ENCODE data around the gene FOS.
A peak's percentile ranks its signal among the peaks of the same experiment; 100 is the strongest.
"Not testable (repeated sequence)": the region's sequence is repeated elsewhere in the genome, so short reads cannot be mapped to it uniquely, and the experiment has no call there.

The FOS gene

GRCh38 chr14:75294649-75295033 lies 16.0 kb downstream of the FOS start:
- DNase-seq (ENCODE audit: low read depth in 2 of 2): no peak

GRCh38 chr14:75295061-75295461 lies 16.4 kb downstream of the FOS start:
- no peak for DNase-seq (ENCODE audit: low read depth in 2 of 2)

- peak; percentile 59 to 60 for DNase-seq (ENCODE audit: low read depth in 2 of 2)
Observed at GRCh38 chr14:75295491-75296345, 17.1 kb downstream of the FOS start.

GRCh38 chr14:75297411-75298040 lies 18.9 kb downstream of the FOS start:
- DNase-seq (ENCODE audit: low read depth in 2 of 2): no peak

GRCh38 chr14:75298187-75298965 lies 19.7 kb downstream of the FOS start:
- DNase-seq (ENCODE audit: low read depth in 2 of 2): no peak

GRCh38 chr14:75299059-75299458 lies 20.4 kb downstream of the FOS start:
- DNase-seq (ENCODE audit: low read depth in 2 of 2): no peak

- no peak for DNase-seq (ENCODE audit: low read depth in 2 of 2)
Observed at GRCh38 chr14:75299576-75299975, 20.9 kb downstream of the FOS start.

GRCh38 chr14:75301666-75302325 lies 23.2 kb downstream of the FOS start:
- no peak for DNase-seq (ENCODE audit: low read depth in 2 of 2)

- DNase-seq (ENCODE audit: low read depth in 2 of 2): peak in 1 of 2 donors; percentile 25
Observed at GRCh38 chr14:75303381-75303789, 24.8 kb downstream of the FOS start.

- not testable (repeated sequence) for DNase-seq (ENCODE audit: low read depth in 2 of 2)
Observed at GRCh38 chr14:75306410-75306809, 27.8 kb downstream of the FOS start.

- DNase-seq (ENCODE audit: low read depth in 2 of 2): no peak
Observed at GRCh38 chr14:75306927-75307699, 28.5 kb downstream of the FOS start.

GRCh38 chr14:75307700-75308379 lies 29.2 kb downstream of the FOS start:
- peak; percentile 44 for DNase-seq (ENCODE audit: low read depth in 2 of 2)

GRCh38 chr14:75308991-75309390 lies 30.4 kb downstream of the FOS start:
- not testable (repeated sequence) for DNase-seq (ENCODE audit: low read depth in 2 of 2)

GRCh38 chr14:75309561-75309960 lies 30.9 kb downstream of the FOS start:
- not testable (repeated sequence) for DNase-seq (ENCODE audit: low read depth in 2 of 2)

GRCh38 chr14:75310295-75311111 lies 31.9 kb downstream of the FOS start:
- no peak for DNase-seq (ENCODE audit: low read depth in 2 of 2)

- no peak for DNase-seq (ENCODE audit: low read depth in 2 of 2)
Observed at GRCh38 chr14:75311356-75311755, 32.7 kb downstream of the FOS start.

GRCh38 chr14:75312341-75312740 lies 33.7 kb downstream of the FOS start:
- DNase-seq (ENCODE audit: low read depth in 2 of 2): no peak

- no peak for DNase-seq (ENCODE audit: low read depth in 2 of 2)
Observed at GRCh38 chr14:75313294-75313693, 34.7 kb downstream of the FOS start.

GRCh38 chr14:75315144-75315543 lies 36.5 kb downstream of the FOS start:
- no peak for DNase-seq (ENCODE audit: low read depth in 2 of 2)

GRCh38 chr14:75317148-75317547 lies 38.5 kb downstream of the FOS start:
- no peak for DNase-seq (ENCODE audit: low read depth in 2 of 2)

Data from stimulated activated CD8-positive, alpha-beta memory T cell treated with anti-CD3 and anti-CD28 coated beads, Interleukin-15, amount 100 ng/mL, for 48 hours (primary cell).